Astrocyte of the cerebellum (primary cell): Measurements from ENCODE around the gene KLC1.
A peak's percentile ranks its signal among the peaks of the same experiment; 100 is the strongest.

Experiments
- DNase-seq: peaks from one replicate; pipeline ENCODE4 v3.0.0-alpha.2; 2011; ENCODE audit warnings: low read depth
- H3K4me3 ChIP-seq: 2 replicates; pipeline ENCODE4 v1.5.1; 2011; ENCODE audit warnings: mild to moderate bottlenecking, low read depth, low read length, moderate library complexity
- CTCF ChIP-seq: IDR thresholded peaks from 2 replicates; pipeline ENCODE4 v1.5.1; 2012; ENCODE audit warnings: low read length, low read depth, moderate library complexity, mild to moderate bottlenecking; ENCODE audit errors: missing control alignments
- in situ Hi-C: cut with HindIII; loops from 2 replicates; pipeline ENCODE4 v1.10.0; 2017; ENCODE audit warnings: low sequenced_read_pairs

The KLC1 gene

GRCh38 chr14:103732868-103733620 lies 104.0 kb downstream of the KLC1 start:
- no peak for DNase-seq
- no peak overlapping the region for H3K4me3 ChIP-seq
- no peak for TF ChIP-seq CTCF
- in situ Hi-C loops, result no loop called here

- in situ Hi-C loops, result no loop called here
- H3K4me3 ChIP-seq, result no peak overlapping the region
- TF ChIP-seq CTCF, result no peak
- DNase-seq, result peak; percentile 42
Observed at GRCh38 chr14:103733651-103734050, 104.6 kb downstream of the KLC1 start.

- in situ Hi-C loops, result no loop called here
- DNase-seq, result no peak
- no peak overlapping the region for H3K4me3 ChIP-seq
- TF ChIP-seq CTCF, result no peak
Observed at GRCh38 chr14:103734081-103734888, 105.3 kb downstream of the KLC1 start.

GRCh38 chr14:103735022-103735421 lies 106.0 kb downstream of the KLC1 start:
- H3K4me3 ChIP-seq, result no peak overlapping the region
- in situ Hi-C loops, result no loop called here
- TF ChIP-seq CTCF, result no peak

GRCh38 chr14:103735439-103735814 lies 106.4 kb downstream of the KLC1 start:
- TF ChIP-seq CTCF, result peak; percentile 19

More at GRCh38 chr14:103735022-103735421, 106.0 kb downstream of the KLC1 start:
- DNase-seq, result no peak

GRCh38 chr14:103735815-103736545 lies 107.0 kb downstream of the KLC1 start:
- no peak overlapping the region for H3K4me3 ChIP-seq
- in situ Hi-C loops, result no loop called here
- TF ChIP-seq CTCF, result no peak
- DNase-seq, result no peak

More at GRCh38 chr14:103735439-103735814, 106.4 kb downstream of the KLC1 start:
- no peak for DNase-seq
- in situ Hi-C loops, result no loop called here
- H3K4me3 ChIP-seq, result no peak overlapping the region
